Peyer's patch (tissue), 4 donors: Measurements from ENCODE around the gene LRRN1.

Experiments
- CTCF ChIP-seq, 6 experiments: fragments of 450-650 bp in 4 of 6; fragments of 200-600 bp in 2 of 6; sonication (generic) in 1 of 6; IDR thresholded peaks; one replicate each; pipeline ENCODE4 v1.5.1; 2017 to 2019; ENCODE audit warnings: antibody characterized with exemption in 6 of 6, mild to moderate bottlenecking in 3 of 6, moderate library complexity in 1 of 6
- POLR2A ChIP-seq, 2 donors: fragments of 450-650 bp; IDR thresholded peaks; one replicate each; pipeline ENCODE4 v1.5.1; 2017; ENCODE audit warnings: antibody characterized with exemption in 2 of 2, mild to moderate bottlenecking in 2 of 2, moderate library complexity in 2 of 2

DNA sequence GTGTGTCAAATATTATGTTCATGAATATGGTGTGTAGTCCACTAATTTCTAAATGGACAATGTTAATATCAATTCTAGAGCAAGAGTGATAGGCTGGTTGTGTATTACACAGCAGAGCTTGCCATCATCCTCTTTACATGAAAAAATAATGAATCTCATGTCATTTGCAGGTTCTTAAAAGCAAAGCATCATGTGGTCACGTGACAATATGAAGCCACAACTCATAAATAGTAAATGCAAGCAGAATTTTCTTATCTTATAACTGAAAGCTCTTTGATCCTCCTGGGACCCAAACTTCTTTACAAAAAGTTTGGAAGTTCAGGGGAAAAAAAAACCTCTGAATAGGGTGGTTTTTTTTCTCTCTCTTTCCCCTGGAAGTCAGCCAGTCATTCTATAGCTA is 26.9 kb upstream of the LRRN1 start:
- TF ChIP-seq CTCF (IDR thresholded peaks at IDR 0.05) (no peak), POLR2A (IDR thresholded peaks at IDR 0.05) (no peak)
